Measurements from ENCODE around the gene PRDM7.
"Not testable (repeated sequence)": the region's sequence is repeated elsewhere in the genome, so short reads cannot be mapped to it uniquely, and the experiment has no call there.

Gene PRDM7

GRCh38 chr16:90012991-90013745, 64.0 kb downstream of the PRDM7 start:
- DNase-seq (ENCODE audit: low read depth), result no peak

DNA sequence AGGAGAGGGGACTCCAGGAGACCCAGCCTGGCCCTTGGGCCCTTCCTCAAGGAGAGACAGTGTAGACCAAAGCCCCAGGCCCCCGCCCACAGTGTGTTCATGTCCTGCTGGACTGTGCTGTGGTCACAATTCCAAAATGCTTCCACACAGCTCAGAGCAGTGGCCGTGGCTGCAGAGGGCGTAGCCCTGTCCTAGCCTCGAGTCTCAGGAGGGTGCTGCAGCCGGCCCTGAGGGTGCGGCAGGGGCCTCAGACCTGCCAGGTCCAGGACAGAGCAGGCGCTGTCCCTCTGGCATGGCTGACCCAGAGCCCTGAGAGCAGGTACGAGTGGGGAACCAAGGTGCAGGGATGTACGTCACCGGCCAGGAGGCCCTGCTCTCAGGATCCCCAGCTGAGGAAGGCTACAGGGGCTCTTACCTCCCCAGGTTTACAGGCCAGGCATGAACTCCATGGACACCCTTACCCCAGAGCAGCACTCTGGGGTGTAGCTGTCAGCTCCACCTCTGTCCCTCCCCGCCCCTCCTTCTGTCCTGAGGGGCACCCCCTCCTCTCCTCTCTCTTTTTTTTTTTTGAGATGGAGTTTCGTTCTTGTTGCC, 65.1 kb downstream of the PRDM7 start:
- DNase-seq (ENCODE audit: low read depth), result no peak

GRCh38 chr16:90011508-90011819, 65.7 kb downstream of the PRDM7 start:
- no peak for DNase-seq (ENCODE audit: low read depth)

DNA sequence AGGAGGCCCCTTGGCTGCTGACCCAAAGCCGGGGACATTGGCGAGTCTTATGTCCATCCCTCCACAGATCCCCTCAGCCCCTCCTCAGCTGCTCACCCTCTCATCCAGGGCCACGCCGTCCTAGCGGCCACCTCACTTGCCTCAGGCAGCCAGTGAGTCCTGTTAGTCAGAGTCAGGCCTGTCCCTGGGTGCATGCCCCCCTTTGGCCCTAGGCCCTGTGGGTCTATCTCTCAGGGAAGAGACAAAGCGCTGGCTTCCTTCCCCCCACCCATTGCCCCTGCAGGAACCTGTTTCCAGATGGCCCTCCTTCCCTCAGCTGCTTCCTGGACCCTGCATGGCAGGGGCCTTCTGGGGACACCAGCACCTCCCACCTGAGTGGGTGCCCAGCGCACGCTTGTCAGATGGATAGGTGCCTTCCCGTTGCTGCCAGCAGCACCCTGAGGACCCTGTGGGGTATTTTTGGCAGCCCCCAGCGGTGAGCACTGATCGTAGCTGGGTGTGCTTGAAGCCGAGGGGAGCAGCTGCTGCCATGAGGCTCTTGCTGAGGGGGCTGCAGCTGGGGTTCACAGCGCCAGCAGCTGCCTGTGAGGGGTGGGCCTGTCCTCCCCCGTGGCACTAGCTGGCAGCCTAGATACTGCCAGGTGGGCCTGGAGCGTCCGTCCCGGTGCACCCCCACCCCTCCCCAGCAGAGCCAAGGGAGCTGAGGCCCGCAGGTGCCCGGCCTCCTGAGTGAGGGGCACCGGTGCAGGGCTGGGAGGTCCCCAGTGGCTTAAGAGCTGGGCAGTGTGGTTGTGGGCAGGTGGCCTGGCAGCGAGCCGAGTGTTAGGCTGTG, 66.2 kb downstream of the PRDM7 start:
- no peak for DNase-seq (ENCODE audit: low read depth)

DNA sequence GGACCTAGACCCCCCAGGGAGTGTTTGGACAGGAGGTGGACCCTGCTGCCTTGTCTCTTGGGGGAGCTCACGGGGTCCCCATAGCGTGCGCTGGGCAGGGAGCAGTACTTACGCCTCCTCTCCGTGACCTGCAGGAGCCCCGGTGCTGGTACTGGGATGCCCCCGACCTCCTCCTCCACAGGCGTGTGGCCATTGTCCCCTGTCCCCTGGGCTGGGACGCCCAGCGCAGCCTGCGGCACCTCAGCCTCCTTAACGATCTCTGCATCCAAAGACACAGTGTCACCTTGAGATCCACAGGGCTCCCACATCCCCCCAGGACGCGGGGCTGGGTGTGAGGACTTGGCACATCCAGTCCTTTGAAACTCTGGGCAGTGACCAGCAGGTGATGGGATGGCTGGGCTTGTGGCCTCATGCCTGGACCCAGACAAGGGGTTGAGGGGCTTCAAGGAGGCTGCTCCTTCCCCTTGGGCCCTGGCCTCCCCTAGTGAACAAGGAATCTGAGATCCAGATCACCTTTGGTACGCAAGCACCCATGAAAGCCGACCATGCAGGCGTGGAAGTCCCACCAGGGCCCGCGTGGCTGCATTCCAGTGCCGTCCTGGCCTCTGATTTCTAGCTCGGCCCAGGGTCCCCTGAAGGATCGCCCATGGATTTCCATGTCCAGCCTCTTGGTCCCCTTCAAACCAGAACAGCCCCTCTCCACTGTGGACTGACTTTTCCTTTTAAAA, 67.8 kb downstream of the PRDM7 start:
- no peak for DNase-seq (ENCODE audit: low read depth)

GRCh38 chr16:90008708-90009145, 68.4 kb downstream of the PRDM7 start:
- peak; percentile 32 for DNase-seq (ENCODE audit: low read depth)

GRCh38 chr16:90007635-90008234, 69.4 kb downstream of the PRDM7 start:
- DNase-seq (ENCODE audit: low read depth), result not testable (repeated sequence)

GRCh38 chr16:90007015-90007414, 70.1 kb downstream of the PRDM7 start:
- DNase-seq (ENCODE audit: low read depth), result no peak
